ENCODE measurements around the gene SEPTIN12.

GRCh38 chr16:4790871-4791270 lies 2.7 kb upstream of the SEPTIN12 start:
- TF ChIP-seq CTCF (IDR thresholded peaks at IDR 0.05; ENCODE audit: extremely low read depth in 1 of 2, insufficient read depth in 1 of 2, low read depth in 1 of 2, low read length in 2 of 2) (no peak), POLR2A (IDR thresholded peaks at IDR 0.05; ENCODE audit: low read depth, low read length) (no peak), POLR2AphosphoS5 (IDR thresholded peaks at IDR 0.05; ENCODE audit: insufficient read depth, low read depth, low read length) (no peak), MYC (IDR thresholded peaks at IDR 0.05; ENCODE audit: low read depth, low read length) (no peak), EZH2 (IDR thresholded peaks at IDR 0.05; ENCODE audit: borderline replicate concordance, low read depth, low read length, severe bottlenecking) (no peak), MAX (IDR thresholded peaks at IDR 0.05; ENCODE audit: insufficient read depth, insufficient read length) (no peak), JUN (IDR thresholded peaks at IDR 0.05; ENCODE audit: borderline replicate concordance, insufficient read depth, insufficient read length, low read depth) (no peak), FOS (IDR thresholded peaks at IDR 0.05; ENCODE audit: borderline replicate concordance, insufficient read depth, low read length) (no peak)

Data from endothelial cell of umbilical vein (primary cell).